ENCODE data around the gene PAGE2B. TPM values are rescaled to one million over a fixed set of nuclear protein-coding genes. Genes with fewer than 3 reads are reported as not detected.

The PAGE2B gene
- not detected for total RNA-seq

DNA sequence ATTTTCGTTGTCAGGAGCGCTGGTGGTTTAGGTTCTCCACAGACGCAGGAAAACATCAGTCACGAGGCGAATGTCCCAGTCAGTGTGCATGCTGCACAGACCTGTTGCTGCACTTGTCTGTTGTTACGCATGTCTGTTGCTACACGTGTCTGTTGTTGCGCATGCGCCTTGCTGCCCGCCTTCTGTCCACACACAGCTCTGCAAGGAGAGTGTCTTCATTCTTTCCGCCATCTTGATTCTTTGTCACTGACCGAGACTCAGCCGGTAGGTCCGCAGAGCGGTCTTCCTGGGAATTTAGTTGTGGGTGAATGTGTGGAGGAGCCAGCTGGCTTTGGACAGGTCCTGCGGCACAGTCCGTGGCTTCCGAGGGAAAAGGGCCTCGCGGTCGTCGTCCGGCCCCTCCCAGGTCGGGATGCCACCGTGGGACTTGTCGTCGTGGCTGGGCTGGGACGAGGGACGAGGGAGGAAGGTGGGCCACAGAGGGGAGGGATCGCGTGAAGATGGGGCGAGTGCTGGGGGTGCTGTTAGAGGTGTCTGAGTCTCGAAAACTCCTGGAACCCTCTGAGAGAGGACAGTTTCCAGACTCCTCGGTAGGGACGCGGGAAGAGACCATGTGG is at the start of gene PAGE2B:
PAGE2B (plus strand) TSS at position 180 of the 617 bp plus-strand sequence. CDS start 1,012 bp downstream, outside the sequence.
- no peaks in the 10 kb centered on the region for H3K27me3 ChIP-seq
- no peak for DNase-seq (ENCODE audit: low spot score in 2 of 2)
- no peaks in the 10 kb centered on the region for H3K4me1 ChIP-seq
- H3K4me3 ChIP-seq, result no peak within 1 kb of the TSS
- H3K36me3 ChIP-seq, result no peaks in the 10 kb centered on the region
- no peaks in the 10 kb centered on the region for H3K9me3 ChIP-seq
- no peak for TF ChIP-seq EP300 (IDR thresholded peaks at IDR 0.05)
- TF ChIP-seq, protein P1, sequence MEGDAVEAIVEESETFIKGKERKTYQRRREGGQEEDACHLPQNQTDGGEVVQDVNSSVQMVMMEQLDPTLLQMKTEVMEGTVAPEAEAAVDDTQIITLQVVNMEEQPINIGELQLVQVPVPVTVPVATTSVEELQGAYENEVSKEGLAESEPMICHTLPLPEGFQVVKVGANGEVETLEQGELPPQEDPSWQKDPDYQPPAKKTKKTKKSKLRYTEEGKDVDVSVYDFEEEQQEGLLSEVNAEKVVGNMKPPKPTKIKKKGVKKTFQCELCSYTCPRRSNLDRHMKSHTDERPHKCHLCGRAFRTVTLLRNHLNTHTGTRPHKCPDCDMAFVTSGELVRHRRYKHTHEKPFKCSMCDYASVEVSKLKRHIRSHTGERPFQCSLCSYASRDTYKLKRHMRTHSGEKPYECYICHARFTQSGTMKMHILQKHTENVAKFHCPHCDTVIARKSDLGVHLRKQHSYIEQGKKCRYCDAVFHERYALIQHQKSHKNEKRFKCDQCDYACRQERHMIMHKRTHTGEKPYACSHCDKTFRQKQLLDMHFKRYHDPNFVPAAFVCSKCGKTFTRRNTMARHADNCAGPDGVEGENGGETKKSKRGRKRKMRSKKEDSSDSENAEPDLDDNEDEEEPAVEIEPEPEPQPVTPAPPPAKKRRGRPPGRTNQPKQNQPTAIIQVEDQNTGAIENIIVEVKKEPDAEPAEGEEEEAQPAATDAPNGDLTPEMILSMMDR (IDR thresholded peaks at IDR 0.05), result no peak
- no peak for TF ChIP-seq POLR2A (IDR thresholded peaks at IDR 0.05)
- no peak within 1 kb of the TSS for H3K27ac ChIP-seq
- WGBS, 2 donors, result 82 to 91% methylated on average over 12 to 36 of the region's 36 CpGs

DNA sequence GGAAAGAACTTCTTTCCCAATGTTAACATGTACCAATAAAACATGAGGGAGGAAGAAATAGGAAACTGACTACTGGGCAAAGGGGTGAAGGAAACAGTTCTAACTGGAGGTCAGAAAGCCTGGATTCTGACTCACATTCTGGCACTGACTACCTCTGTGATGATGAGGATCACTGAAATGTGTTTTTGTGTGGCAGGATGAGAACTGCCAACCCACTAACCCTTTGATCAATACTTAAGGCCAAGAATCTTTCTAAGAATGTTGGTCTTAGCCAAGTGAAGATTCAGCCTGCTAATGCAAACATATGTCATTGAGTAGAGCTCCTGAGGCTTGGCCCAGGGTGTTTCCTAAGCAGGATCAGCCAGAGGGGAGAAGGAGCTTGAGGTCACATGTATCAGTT is 48.7 kb upstream of the PAGE2B start:
- TF ChIP-seq EP300 (IDR thresholded peaks at IDR 0.05) (no peak), POLR2A (IDR thresholded peaks at IDR 0.05) (no peak)
- TF ChIP-seq, protein P1 (IDR thresholded peaks at IDR 0.05), result no peak
- Histone ChIP-seq H3K9me3 (no peaks in the 10 kb centered on the region), H3K27me3 (no peaks in the 10 kb centered on the region), H3K4me1 (no peaks in the 10 kb centered on the region), H3K27ac (no peak overlapping the region), H3K36me3 (no peaks in the 10 kb centered on the region), H3K4me3 (no peak overlapping the region)
- DNase-seq (ENCODE audit: low spot score in 2 of 2), result no peak

DNA sequence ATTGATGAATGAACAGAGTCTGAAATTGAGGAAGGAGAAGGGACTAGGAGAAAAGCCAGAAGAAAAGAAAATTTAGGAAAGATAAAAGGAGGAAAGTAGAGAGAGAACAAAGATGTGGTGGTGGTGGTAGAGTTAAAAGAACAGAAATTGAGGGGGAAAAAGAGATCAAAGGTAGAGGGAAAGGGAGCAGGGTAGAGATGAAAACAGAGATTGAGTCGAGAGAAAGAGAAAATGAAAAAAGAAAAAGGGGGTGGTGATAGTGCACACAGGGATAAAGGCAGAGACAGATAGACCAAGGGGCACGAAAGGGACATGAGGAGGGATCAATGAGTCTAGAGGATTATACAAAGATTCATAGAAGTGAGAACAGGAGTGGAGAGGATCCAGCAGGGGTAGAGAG is 48.0 kb upstream of the PAGE2B start:
- TF ChIP-seq, protein P1 (IDR thresholded peaks at IDR 0.05), result no peak
- TF ChIP-seq EP300 (IDR thresholded peaks at IDR 0.05), result no peak
- no peak for TF ChIP-seq POLR2A (IDR thresholded peaks at IDR 0.05)
- Histone ChIP-seq H3K27ac (no peak overlapping the region), H3K27me3 (no peaks in the 10 kb centered on the region), H3K36me3 (no peaks in the 10 kb centered on the region), H3K4me1 (no peaks in the 10 kb centered on the region), H3K4me3 (no peak overlapping the region), H3K9me3 (no peaks in the 10 kb centered on the region)
- 47 to 97% methylated on average over 2 of the region's 2 CpGs for WGBS, 2 donors
- DNase-seq (ENCODE audit: low spot score in 2 of 2), result no peak

DNA sequence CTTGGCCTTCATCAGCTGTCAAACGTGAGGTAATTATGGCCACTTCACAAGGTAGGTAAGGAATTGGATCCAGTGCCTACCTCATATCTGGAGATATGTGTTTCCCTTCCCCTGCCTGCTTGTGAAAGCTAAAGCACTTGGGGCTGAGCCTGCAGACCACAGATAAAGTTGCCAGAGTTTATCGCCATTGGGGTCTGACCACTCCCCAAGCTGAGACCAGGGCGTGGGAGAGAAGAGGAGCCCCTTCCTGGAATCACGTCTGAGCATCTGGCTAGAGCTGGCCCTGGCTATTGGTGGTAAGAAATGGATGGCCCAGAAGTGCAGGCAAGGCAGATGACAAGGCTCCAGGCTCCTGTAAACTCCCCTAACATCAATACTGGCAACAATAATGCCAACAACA is 46.8 kb upstream of the PAGE2B start:
- no peaks in the 10 kb centered on the region for H3K9me3 ChIP-seq
- no peak overlapping the region for H3K27ac ChIP-seq
- no peak for TF ChIP-seq EP300 (IDR thresholded peaks at IDR 0.05)
- TF ChIP-seq, protein P1 (IDR thresholded peaks at IDR 0.05), result no peak
- TF ChIP-seq POLR2A (IDR thresholded peaks at IDR 0.05), result no peak
- DNase-seq (ENCODE audit: low spot score in 2 of 2), result no peak
- H3K4me3 ChIP-seq, result no peak overlapping the region
- no peaks in the 10 kb centered on the region for H3K36me3 ChIP-seq
- no peaks in the 10 kb centered on the region for H3K27me3 ChIP-seq
- WGBS, 2 donors, result 73 to 77% methylated on average over 4 of the region's 4 CpGs
- no peaks in the 10 kb centered on the region for H3K4me1 ChIP-seq

GRCh38 chrX:55028611-55029010 is 46.2 kb upstream of the PAGE2B start:
- H3K4me1 ChIP-seq, result no peaks in the 10 kb centered on the region
- no peak overlapping the region for H3K4me3 ChIP-seq
- TF ChIP-seq EP300 (IDR thresholded peaks at IDR 0.05) (no peak), POLR2A (IDR thresholded peaks at IDR 0.05) (no peak)
- TF ChIP-seq, protein P1 (IDR thresholded peaks at IDR 0.05), result no peak
- no peak for DNase-seq (ENCODE audit: low spot score in 2 of 2)
- no peak overlapping the region for H3K27ac ChIP-seq
- no peaks in the 10 kb centered on the region for H3K36me3 ChIP-seq
- H3K9me3 ChIP-seq, result no peaks in the 10 kb centered on the region
- H3K27me3 ChIP-seq, result no peaks in the 10 kb centered on the region

Data from tibial nerve (tissue), 4 donors.